ENCODE data around the gene NDOR1.

NDOR1 gene

GRCh38 chr9:137211532-137211931 lies 6.0 kb downstream of the NDOR1 start:
- Histone ChIP-seq H3K9me3 (ENCODE audit: control extremely low read depth in 1 of 5, control insufficient read depth in 4 of 5, insufficient read depth in 2 of 5, low read depth in 1 of 5, low read length in 4 of 5) (no peaks in the 10 kb centered on the region), H3K4me3 (ENCODE audit: control insufficient read depth in 1 of 7, extremely low read depth in 1 of 7, insufficient read depth in 4 of 7, low read depth in 2 of 7, low read length in 6 of 7) (no peak overlapping the region), H3K4me1 (ENCODE audit: control extremely low read depth in 1 of 4, control insufficient read depth in 4 of 4, insufficient read depth in 4 of 4, low read length in 3 of 4) (peaks cover under 1 to 9% (median 3%) of the 10 kb centered on the region in 4 experiments), H3K27ac (ENCODE audit: insufficient read depth in 1 of 2, low read depth in 1 of 2, low read length in 2 of 2, poor library complexity in 1 of 2, severe bottlenecking in 2 of 2) (no peak overlapping the region), H3K36me3 (ENCODE audit: control insufficient read depth in 4 of 4, insufficient read depth in 4 of 4, low read length in 3 of 4) (peaks cover 0 to 64% (median 22%) of the 10 kb centered on the region in 4 experiments), H3K27me3 (replicated peaks in 2 of 5; ENCODE audit: control insufficient read depth in 4 of 5, insufficient read depth in 5 of 5, low read length in 4 of 5) (no peaks in the 10 kb centered on the region)
- ChIA-PET POLR2A (no interaction called here), CTCF (interaction anchor here (0.5 kb wide), 1 partner anchor 424 kb away, joined by 3 read pairs; no protein-coding TSS in a partner anchor)
- no peak for DNase-seq
- WGBS (ENCODE audit: insufficient coverage): 84% methylated on average over 11 of the region's 13 CpGs

- no peaks in the 10 kb centered on the region for H3K4me1 ChIP-seq (ENCODE audit: control extremely low read depth in 1 of 4, control insufficient read depth in 4 of 4, insufficient read depth in 4 of 4, low read length in 3 of 4)
- ChIA-PET CTCF (no interaction called here), POLR2A (no interaction called here)
- WGBS (ENCODE audit: insufficient coverage): 91% methylated on average over 20 of the region's 21 CpGs
- H3K4me3 ChIP-seq (ENCODE audit: control insufficient read depth in 1 of 7, extremely low read depth in 1 of 7, insufficient read depth in 4 of 7, low read depth in 2 of 7, low read length in 6 of 7): no peak overlapping the region
- no peak overlapping the region for H3K27ac ChIP-seq (ENCODE audit: insufficient read depth in 1 of 2, low read depth in 1 of 2, low read length in 2 of 2, poor library complexity in 1 of 2, severe bottlenecking in 2 of 2)
- H3K36me3 ChIP-seq (ENCODE audit: control insufficient read depth in 4 of 4, insufficient read depth in 4 of 4, low read length in 3 of 4): peaks cover 0 to 61% (median 22%) of the 10 kb centered on the region in 4 experiments
- no peaks in the 10 kb centered on the region for H3K27me3 ChIP-seq (replicated peaks in 2 of 5; ENCODE audit: control insufficient read depth in 4 of 5, insufficient read depth in 5 of 5, low read length in 4 of 5)
- H3K9me3 ChIP-seq (ENCODE audit: control extremely low read depth in 1 of 5, control insufficient read depth in 4 of 5, insufficient read depth in 2 of 5, low read depth in 1 of 5, low read length in 4 of 5): no peaks in the 10 kb centered on the region
- DNase-seq: no peak
Observed at GRCh38 chr9:137212520-137212919, 7.0 kb downstream of the NDOR1 start.

DNA sequence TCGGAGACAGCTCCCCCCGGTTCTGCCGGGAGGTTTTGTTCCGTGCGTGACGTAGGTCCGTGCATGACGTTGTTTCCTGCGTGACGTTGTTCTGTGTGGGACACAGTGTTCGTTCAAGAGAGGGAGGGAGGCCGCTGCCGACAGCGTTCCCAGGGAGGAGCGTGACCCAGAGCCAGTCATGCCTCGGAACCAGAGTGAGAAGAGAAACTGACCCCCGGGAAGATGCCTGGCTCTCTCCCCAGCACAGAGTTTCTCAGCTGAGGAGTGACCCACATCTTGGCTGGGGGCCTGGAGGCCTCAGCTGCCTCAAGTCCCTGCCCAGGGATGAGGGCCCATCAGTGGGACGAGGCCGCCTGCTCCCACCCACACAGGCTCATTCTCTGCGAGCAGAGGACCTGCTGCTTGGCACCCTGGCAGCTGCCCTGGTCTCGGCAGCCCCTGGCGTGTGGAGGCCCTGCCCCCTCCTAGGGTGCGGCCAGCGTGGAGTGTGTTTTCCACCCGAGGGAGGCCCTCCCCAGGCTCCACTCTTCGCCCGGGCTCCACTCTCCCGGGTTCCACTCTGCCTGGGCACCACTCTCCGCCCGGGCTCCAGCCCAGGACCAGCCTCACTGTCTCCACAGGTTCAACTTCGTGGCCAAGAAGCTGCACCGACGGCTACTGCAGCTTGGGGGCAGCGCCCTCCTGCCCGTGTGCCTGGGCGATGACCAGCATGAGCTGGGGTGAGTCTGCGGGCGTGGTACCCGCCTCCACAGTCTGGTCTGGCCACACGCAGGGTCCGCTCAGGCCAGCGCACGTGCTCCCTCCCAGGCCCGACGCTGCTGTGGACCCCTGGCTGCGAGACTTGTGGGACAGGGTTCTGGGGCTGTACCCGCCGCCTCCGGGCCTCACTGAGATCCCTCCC lies 7.9 kb downstream of the NDOR1 start:
- H3K4me1 ChIP-seq (ENCODE audit: control extremely low read depth in 1 of 4, control insufficient read depth in 4 of 4, insufficient read depth in 4 of 4, low read length in 3 of 4): no peaks in the 10 kb centered on the region
- CTCF ChIA-PET: interaction anchor here (1.0 to 1.1 kb wide), 2 partner anchors 24 to 36 kb away, joined by 3 read pairs; no protein-coding TSS in a partner anchor

DNA sequence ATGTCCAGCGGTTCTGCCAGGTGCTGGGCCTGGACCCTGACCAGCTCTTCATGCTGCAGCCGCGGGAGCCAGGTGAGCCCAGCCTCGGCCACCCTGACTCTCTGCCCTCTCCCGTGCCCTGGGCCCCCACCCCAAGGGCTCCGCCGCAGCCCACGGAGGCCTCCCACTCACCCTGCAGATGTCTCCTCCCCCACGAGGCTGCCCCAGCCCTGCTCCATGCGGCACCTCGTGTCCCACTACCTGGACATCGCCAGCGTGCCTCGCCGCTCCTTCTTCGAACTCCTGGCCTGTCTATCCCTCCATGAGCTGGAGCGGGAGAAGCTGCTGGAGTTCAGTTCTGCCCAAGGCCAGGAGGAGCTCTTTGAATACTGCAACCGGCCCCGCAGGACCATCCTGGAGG lies 9.1 kb downstream of the NDOR1 start:
- Histone ChIP-seq H3K4me3 (ENCODE audit: control insufficient read depth in 1 of 7, extremely low read depth in 1 of 7, insufficient read depth in 4 of 7, low read depth in 2 of 7, low read length in 6 of 7) (no peak overlapping the region), H3K27ac (ENCODE audit: insufficient read depth in 1 of 2, low read depth in 1 of 2, low read length in 2 of 2, poor library complexity in 1 of 2, severe bottlenecking in 2 of 2) (no peak overlapping the region), H3K9me3 (ENCODE audit: control extremely low read depth in 1 of 5, control insufficient read depth in 4 of 5, insufficient read depth in 2 of 5, low read depth in 1 of 5, low read length in 4 of 5) (no peaks in the 10 kb centered on the region), H3K27me3 (replicated peaks in 2 of 5; ENCODE audit: control insufficient read depth in 4 of 5, insufficient read depth in 5 of 5, low read length in 4 of 5) (no peaks in the 10 kb centered on the region), H3K36me3 (ENCODE audit: control insufficient read depth in 4 of 4, insufficient read depth in 4 of 4, low read length in 3 of 4) (peaks cover 0 to 60% (median 17%) of the 10 kb centered on the region in 4 experiments), H3K4me1 (ENCODE audit: control extremely low read depth in 1 of 4, control insufficient read depth in 4 of 4, insufficient read depth in 4 of 4, low read length in 3 of 4) (peaks cover 0 to 2% (median 0%) of the 10 kb centered on the region in 4 experiments)
- ChIA-PET POLR2A (interaction anchor here (1.0 kb wide), 1 partner anchor 13 kb away, joined by 3 read pairs; the partner anchor contains the start of gene RNF224), CTCF (no interaction called here)
- WGBS (ENCODE audit: insufficient coverage): 97% methylated on average over 18 of the region's 19 CpGs
- DNase-seq: no peak

More for the DNA sequence above, 7.9 kb downstream of the NDOR1 start:
- 95% methylated on average over 49 of the region's 49 CpGs for WGBS (ENCODE audit: insufficient coverage)
- H3K27ac ChIP-seq (ENCODE audit: insufficient read depth in 1 of 2, low read depth in 1 of 2, low read length in 2 of 2, poor library complexity in 1 of 2, severe bottlenecking in 2 of 2): no peak overlapping the region
- no peaks in the 10 kb centered on the region for H3K27me3 ChIP-seq (replicated peaks in 2 of 5; ENCODE audit: control insufficient read depth in 4 of 5, insufficient read depth in 5 of 5, low read length in 4 of 5)
- H3K9me3 ChIP-seq (ENCODE audit: control extremely low read depth in 1 of 5, control insufficient read depth in 4 of 5, insufficient read depth in 2 of 5, low read depth in 1 of 5, low read length in 4 of 5): no peaks in the 10 kb centered on the region
- DNase-seq: no peak
- H3K4me3 ChIP-seq (ENCODE audit: control insufficient read depth in 1 of 7, extremely low read depth in 1 of 7, insufficient read depth in 4 of 7, low read depth in 2 of 7, low read length in 6 of 7): no peak overlapping the region
- H3K36me3 ChIP-seq (ENCODE audit: control insufficient read depth in 4 of 4, insufficient read depth in 4 of 4, low read length in 3 of 4): peaks cover 0 to 61% (median 22%) of the 10 kb centered on the region in 4 experiments
- POLR2A ChIA-PET: no interaction called here

GRCh38 chr9:137215196-137215986 lies 9.9 kb downstream of the NDOR1 start:
- ChIA-PET POLR2A (interaction anchor here (1.0 kb wide), 1 partner anchor 12 kb away, joined by 3 read pairs; the partner anchor contains the start of gene RNF224), CTCF (interaction anchor here (1.0 to 1.1 kb wide), 2 partner anchors 11 to 44 kb away, joined by 3 to 5 read pairs; no protein-coding TSS in a partner anchor)
- Histone ChIP-seq H3K9me3 (ENCODE audit: control extremely low read depth in 1 of 5, control insufficient read depth in 4 of 5, insufficient read depth in 2 of 5, low read depth in 1 of 5, low read length in 4 of 5) (no peaks in the 10 kb centered on the region), H3K27me3 (replicated peaks in 2 of 5; ENCODE audit: control insufficient read depth in 4 of 5, insufficient read depth in 5 of 5, low read length in 4 of 5) (no peaks in the 10 kb centered on the region), H3K4me1 (ENCODE audit: control extremely low read depth in 1 of 4, control insufficient read depth in 4 of 4, insufficient read depth in 4 of 4, low read length in 3 of 4) (peaks cover 0 to 2% (median 0%) of the 10 kb centered on the region in 4 experiments), H3K36me3 (ENCODE audit: control insufficient read depth in 4 of 4, insufficient read depth in 4 of 4, low read length in 3 of 4) (peaks cover 0 to 55% (median 17%) of the 10 kb centered on the region in 4 experiments), H3K4me3 (ENCODE audit: control insufficient read depth in 1 of 7, extremely low read depth in 1 of 7, insufficient read depth in 4 of 7, low read depth in 2 of 7, low read length in 6 of 7) (no peak overlapping the region), H3K27ac (ENCODE audit: insufficient read depth in 1 of 2, low read depth in 1 of 2, low read length in 2 of 2, poor library complexity in 1 of 2, severe bottlenecking in 2 of 2) (no peak overlapping the region)
- DNase-seq: no peak
- WGBS (ENCODE audit: insufficient coverage): 96% methylated on average over 20 of the region's 22 CpGs

DNA sequence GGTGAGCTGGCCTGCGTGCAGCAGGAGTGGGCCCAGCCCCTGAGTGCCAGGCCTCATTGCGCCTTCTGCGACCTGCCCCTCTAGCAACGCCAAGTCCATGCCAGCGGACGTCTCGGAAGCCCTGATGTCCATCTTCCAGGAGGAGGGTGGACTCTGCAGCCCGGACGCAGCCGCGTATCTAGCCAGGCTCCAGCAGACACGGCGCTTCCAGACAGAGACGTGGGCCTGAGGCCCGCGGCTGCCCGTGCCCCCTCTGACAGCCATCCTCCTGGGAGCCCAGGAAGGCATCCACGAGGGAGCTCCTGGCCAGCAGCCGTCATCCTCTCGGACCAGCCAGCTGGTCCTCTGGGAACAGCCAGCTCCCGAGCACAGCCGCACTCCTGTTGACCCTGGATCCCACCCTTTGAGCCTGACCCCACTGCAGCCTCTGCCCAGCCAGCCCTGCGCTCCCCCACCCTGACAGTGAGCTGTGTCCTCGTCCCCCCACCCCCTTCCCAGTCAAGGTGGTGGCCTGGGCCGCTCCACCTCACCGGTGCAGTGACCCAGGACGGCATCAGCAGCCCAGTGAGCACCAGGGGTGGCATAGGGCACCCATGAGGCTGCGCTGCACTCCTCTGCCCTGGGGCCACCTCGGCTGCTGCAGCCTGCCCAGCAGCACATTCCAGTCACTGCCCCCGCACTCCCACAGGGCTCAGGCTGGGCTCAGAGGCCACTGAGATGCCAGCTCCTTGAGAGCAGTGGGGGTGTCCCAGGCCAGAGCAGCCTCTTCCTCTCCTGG lies 10.9 kb downstream of the NDOR1 start:
- Histone ChIP-seq H3K4me1 (ENCODE audit: control extremely low read depth in 1 of 4, control insufficient read depth in 4 of 4, insufficient read depth in 4 of 4, low read length in 3 of 4) (peaks cover 0 to 2% (median under 1%) of the 10 kb centered on the region in 4 experiments), H3K36me3 (ENCODE audit: control insufficient read depth in 4 of 4, insufficient read depth in 4 of 4, low read length in 3 of 4) (peaks cover 0 to 51% (median 17%) of the 10 kb centered on the region in 4 experiments), H3K27ac (ENCODE audit: insufficient read depth in 1 of 2, low read depth in 1 of 2, low read length in 2 of 2, poor library complexity in 1 of 2, severe bottlenecking in 2 of 2) (no peak overlapping the region), H3K27me3 (replicated peaks in 2 of 5; ENCODE audit: control insufficient read depth in 4 of 5, insufficient read depth in 5 of 5, low read length in 4 of 5) (no peaks in the 10 kb centered on the region), H3K9me3 (ENCODE audit: control extremely low read depth in 1 of 5, control insufficient read depth in 4 of 5, insufficient read depth in 2 of 5, low read depth in 1 of 5, low read length in 4 of 5) (no peaks in the 10 kb centered on the region), H3K4me3 (ENCODE audit: control insufficient read depth in 1 of 7, extremely low read depth in 1 of 7, insufficient read depth in 4 of 7, low read depth in 2 of 7, low read length in 6 of 7) (no peak overlapping the region)
- no peak for DNase-seq
- ChIA-PET CTCF (interaction anchor here (1.0 to 1.6 kb wide), 4 partner anchors 10 to 45 kb away, joined by 3 to 5 read pairs (median 4); no protein-coding TSS in a partner anchor), POLR2A (no interaction called here)
- WGBS (ENCODE audit: insufficient coverage): 96% methylated on average over 27 of the region's 30 CpGs

Measured in common myeloid progenitor, CD34-positive (primary cell).